ENCODE measurements around the gene RRP1.

The RRP1 gene

DNA sequence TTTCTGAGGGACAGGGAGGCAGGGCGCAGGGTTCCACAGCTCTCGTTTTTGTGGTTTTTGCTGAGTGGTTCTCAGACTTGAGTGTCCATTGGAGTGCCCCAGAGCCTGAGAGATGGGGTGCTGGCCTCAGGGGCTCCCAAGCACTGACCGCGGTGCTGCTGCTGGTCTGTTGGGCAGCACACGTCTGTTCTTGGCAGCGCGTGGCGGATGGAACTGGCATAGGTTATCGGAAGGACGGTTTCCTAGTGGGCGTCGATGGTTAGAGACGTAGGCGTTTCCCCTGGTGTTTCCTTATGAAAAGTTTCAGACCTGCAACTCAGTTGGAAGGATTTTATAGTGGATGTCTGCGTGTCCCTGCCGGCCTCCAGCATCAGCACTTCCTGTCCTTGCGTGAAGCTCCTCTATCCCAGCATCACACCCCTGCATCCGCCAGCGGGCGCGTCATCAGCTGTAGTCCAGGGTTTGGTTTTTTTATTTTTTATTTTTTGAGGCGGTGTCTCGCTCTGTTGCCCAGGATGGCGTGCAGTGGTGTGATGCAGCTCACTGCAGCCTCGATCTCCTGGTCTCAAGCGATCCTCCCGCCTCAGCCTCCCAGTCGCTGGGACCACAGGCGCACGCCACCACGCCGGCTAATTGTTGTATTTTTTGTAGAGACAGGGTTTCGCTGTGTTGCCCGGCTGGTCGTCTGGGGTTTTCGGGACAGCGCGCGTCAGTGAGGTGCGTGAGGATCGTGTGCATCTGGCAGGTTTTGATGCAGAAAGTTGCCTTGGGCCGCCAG, 11.8 kb downstream of the RRP1 start:
- no peak for DNase-seq (ENCODE audit: low read depth in 2 of 2)

DNA sequence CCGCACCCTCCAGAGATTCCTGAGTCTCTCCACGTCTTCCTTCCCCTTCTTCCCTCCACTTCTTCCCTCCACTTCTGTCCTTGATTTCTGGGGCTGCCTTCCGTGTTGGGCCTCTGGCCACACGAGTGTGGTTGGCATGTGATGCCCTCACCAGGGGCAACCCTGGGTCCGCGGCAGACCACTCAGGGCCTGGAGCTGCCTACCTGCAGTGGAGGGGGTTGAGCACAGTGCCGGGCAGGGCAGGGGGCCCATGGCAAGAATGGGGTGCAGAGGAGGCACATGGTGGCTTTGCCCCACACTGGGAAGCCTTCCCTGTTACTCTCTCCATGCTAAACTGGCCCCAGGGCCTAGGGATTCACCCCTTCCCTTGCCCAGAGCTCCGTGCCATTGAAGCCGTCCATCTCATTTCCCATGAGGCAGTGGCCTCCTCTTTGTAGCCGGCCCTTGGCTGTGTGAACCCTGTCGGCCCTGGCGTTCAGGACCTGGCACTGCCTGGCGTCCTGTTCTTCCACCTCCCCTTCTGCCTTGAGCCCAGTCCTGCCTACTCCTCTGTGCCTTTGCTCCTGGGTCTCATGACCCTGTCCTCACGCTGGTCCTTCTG, 13.4 kb downstream of the RRP1 start:
- no peak for DNase-seq (ENCODE audit: low read depth in 2 of 2)

DNA sequence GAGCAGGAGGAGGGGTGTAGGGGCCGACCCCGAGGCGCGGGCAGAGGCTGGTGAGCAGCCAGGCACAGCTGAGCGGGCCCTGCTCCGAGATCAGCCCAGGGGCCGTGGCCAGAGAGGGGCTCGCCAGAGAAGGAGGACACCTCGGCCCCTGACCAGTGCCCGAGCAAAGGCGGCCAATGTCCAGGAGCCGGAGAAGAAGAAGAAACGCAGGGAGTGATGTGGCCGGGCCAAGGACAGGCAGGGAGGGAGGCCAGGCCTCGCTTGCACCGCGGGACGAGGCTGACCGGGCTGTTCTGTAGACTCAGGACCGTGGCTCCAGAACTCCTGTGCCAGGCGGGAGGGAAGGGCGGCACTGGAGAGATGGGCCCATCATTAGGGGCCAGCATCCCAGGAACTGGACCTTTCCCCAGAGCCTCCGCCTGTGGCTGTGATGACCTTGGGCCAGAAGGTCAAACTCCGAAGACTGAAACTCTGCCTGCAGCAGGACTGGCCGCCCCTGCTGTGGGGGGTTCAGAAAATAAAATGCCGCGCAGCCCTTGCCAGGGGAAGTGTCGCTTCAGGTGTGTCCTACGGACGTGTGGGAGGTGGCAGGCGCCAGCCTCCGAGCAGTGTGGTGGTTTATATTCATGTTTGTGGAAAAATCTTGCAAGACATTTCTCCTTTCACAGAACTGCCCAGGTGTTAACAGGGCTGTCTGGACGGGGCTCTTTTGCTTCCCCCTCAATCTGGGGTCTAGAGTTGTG, 14.4 kb downstream of the RRP1 start:
- no peak for DNase-seq (ENCODE audit: low read depth in 2 of 2)

DNA sequence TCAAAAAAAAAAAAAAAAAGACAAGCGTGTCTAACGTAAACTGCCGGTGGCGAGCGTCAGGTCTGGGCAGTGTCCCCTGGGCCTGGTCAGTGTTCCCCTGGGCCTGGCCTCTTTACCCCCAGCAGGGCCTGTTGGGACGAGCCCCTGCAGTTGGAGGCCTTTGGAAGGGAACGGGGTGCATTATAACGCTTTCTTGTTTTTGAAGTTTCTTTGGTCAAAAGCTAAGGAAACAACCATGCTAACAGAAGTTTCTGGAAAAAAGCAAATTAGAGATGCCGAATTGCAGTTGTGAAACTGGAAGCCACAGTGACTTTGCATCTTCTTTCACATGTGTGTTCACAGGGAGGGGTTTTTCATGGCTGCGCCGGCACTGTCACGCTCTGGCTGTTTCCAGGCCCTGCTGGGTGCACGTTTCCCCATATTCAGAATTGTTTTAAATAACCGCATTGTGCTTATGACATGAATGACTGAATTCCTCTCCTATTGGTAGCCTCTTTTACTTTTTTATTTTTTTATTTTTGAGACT, 16.0 kb downstream of the RRP1 start:
- no peak for DNase-seq (ENCODE audit: low read depth in 2 of 2)

DNA sequence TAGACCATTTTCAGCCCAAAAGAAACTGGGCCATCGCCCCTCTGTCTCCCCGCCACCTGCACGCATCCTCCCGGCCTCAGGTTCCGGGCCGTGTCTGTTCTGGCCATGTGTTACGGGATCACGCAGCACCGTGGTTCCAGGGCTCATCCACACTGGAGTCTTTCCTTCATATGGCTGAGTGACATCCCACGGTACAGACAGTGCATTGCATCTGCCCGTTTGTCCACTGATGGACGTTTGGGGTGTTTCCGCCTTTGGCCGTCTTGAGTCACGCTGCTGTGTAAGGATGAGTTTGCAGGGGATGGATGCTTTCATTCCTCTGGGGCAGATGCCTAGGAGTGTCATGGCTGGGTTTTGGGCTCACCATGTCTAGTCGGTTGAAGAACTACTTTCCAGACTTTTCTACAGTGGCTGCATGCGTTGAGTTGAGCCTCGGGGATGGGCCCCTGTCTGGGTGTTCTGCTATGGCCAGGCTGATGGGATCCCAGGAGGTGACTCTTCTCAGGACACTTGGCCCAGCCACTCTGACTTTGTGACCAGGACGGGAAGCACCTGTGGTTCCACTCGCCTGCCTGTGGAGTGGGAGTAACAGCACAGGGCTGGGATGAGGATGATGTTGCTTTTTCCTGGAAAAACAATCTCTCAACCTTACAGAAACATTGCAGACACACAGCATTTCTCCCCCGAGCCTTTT, 16.8 kb downstream of the RRP1 start:
- no peak for DNase-seq (ENCODE audit: low read depth in 2 of 2)

DNA sequence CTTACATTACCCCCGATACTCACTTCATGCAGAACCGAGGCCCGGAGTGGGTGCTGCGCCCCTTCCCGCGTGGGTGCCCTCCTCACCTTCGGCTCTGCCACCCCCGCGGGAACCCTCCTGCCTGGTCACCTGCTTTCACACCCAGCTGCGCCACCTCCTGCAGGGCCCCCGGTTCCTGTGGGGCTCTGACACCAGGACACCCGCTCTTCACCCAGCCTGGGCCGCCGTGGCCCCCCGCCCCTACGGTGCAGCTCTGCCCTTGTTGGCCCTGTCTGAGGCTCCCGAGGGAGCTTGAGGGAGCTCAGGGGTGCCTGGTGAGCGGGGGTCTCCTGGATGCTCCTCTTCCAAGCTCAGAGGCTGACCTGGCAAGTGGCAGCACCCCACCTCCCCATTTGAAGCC, 19.0 kb downstream of the RRP1 start:
- no peak for DNase-seq (ENCODE audit: low read depth in 2 of 2)

DNA sequence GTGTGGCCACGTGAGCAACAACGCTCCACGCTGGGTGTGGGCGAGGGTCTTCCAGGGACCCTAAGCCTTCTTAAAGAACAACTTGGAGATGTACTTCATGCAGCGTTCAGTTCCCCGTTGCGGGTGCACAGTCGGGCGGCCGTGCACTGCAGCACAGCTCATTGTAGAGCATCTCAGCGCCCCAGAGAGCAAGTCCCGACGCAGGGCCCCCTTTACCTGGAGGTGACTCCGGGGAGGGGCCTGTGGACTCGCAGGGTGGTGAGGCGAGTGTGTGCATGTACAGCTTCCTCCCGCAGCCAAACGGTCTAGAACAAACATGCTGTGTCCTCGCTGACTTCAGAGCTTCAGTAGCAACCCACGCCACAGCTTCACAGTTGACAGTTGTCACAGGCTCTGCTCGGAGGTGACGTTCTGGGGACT, 19.5 kb downstream of the RRP1 start:
- no peak for DNase-seq (ENCODE audit: low read depth in 2 of 2)

DNA sequence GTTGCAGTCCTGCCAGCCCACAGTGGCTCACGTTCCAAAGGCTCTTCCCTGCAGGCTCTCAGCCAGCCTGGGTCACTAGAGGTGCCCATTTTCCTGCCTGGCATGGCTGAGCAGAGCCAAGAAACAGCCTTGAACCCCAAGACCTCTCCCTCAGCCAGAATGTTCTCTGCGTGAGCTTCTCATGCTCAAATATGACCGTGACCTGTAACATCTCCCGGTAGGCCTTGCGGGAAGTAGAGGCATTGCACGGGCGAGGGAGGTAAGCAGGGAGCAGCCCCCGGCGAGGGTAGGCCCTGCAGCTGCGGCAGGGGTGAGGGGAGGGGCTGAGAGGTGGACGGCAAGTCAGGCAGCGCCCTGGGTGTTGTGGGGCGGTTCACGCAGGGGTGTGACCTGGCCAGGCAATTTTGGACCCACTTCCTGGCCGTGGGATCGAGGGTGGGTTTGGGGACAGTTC, 20.0 kb downstream of the RRP1 start:
- DNase-seq (ENCODE audit: low read depth in 2 of 2) = no peak

DNA sequence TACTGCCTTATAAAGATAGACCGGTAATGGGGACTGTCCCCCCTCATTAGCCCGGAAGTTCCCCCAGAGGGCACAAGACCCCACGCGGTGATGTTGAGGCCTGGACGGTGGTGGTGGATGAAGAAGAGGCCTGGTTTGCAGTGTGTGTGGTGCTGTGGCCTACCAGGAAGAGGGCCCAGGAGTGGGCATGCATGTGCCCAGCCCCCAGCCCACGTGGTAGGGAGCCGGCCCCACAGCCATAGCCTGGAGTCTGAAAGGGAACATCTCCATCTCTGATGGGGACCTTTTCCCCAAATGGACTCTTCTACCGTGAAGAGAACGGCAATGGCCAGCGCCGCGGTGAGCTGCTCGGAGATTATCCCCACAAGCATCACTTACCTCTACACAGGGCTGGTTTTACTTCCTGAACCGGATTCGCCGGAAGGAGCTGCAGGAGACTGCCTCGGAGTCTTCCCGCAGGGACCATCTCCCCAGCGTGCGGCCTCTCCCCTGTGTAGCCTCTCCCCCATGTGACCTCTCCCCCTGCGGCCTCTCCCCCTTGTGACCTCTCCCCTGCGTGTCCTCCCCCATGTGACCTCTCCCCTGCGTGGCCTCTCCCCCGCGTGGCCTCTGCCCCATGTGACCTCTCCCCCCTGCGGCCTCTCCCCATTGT, 20.6 kb downstream of the RRP1 start:
- DNase-seq (ENCODE audit: low read depth in 2 of 2) = no peak

DNA sequence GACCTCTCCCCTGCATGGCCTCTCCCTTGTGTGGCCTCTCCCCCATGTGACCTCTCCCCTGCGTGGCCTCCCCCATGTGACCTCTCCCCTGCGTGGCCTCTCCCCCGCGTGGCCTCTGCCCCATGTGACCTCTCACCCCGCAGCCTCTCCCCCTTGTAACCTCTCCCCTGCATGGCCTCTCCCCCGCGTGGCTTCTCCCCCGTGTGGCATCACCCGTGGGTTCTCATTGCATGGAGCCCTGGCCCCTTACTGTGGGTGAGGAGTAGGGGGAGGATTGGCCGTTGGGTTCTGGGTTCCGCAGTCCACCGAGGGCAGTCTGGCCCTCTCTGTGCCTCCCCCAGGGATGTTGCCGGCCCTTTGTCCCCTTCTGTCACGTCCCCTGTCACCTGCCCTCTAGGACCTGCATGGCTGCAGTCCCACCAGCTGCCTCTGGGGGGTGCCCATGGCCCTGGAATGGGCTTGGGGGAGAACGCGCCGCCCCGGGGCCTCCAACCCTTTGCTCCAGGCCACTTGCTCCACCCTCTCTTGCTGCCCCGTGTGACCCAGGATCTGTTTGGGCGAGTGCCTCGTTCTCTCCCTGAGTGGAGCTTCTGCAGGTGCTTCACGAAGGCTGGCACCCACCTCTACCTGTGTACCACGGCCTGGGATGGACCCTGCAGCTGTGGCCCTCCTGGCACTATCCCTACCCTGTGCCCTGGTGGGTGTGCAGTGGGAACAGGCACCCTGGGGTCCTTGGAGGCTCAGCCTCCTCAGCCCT, 21.3 kb downstream of the RRP1 start:
- DNase-seq (ENCODE audit: low read depth in 2 of 2) = peak; percentile 78 to 82

DNA sequence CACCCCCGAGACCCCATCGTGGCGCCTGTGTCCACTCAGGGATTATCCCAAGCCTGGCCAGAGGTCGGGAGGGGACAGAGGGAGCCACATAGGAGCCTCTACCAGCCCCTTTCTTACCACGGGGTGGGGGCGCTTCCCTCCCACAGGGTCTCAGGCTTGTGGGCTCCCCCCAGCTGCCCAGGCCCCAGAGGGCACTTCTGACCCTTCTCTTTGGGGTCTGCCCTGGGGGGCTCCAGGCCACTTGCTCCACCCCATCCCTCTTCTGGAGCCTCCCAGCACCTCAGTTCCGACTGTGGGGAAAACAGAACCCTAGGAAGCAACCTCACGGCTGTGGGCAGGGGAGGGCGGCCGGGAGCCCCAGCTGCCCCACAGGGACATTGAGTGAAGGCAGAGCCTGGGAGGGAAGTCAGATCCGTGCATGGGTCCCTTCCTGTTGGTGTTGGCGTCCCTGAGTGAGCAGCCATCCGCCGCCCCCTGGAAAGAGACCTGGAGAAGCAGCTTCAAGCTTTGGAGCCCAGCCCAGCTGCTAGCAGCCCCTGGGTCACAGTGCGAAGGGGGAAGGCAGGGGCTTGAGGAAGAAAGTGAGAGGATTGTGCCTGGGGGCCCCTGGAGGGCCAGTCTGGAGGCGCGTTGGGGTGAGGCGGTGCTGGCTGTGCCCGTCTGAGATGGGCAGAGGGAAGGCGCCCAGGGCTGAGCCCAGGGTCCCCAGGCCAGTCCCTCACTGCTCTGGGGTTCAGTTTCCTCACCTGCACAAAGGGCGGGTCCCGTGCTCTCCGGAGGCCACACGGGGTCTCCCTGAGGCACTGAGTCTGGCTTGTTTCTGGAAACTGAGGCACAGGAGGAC, 22.1 kb downstream of the RRP1 start:
- no peak for DNase-seq (ENCODE audit: low read depth in 2 of 2)

DNA sequence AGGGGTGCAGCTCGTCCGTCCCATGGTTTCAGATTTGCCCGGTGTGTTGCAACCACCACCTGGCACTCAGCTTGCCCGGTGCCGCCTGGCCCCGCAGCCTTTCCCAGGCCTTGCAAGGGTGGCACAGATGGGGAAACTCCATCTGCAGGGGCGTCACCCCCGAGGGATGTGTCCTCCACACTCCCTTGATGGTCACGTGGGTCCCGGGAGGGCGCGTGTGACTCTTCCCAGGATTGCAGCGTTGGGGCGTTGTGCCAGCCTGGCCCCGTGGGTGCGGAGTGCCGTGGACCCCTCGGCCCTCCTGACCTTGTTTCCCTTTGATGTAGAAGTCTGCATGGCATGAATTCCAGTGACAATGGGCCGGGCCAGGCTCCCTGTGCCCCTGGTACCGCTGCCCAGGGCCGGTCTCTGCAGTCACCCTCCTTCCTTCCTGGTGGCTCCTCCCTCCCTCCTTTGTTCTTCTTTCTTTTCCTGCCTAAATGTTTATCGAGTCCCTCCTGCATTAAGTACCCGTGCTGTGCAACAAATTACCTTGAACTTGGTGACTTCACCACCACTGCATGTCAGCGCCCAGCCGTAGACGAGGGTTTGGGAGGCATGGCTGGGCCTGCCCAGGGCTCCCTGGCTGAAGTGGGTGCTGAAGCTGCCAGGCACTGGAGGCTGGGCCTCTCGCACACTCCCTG, 22.9 kb downstream of the RRP1 start:
- no peak for DNase-seq (ENCODE audit: low read depth in 2 of 2)

DNA sequence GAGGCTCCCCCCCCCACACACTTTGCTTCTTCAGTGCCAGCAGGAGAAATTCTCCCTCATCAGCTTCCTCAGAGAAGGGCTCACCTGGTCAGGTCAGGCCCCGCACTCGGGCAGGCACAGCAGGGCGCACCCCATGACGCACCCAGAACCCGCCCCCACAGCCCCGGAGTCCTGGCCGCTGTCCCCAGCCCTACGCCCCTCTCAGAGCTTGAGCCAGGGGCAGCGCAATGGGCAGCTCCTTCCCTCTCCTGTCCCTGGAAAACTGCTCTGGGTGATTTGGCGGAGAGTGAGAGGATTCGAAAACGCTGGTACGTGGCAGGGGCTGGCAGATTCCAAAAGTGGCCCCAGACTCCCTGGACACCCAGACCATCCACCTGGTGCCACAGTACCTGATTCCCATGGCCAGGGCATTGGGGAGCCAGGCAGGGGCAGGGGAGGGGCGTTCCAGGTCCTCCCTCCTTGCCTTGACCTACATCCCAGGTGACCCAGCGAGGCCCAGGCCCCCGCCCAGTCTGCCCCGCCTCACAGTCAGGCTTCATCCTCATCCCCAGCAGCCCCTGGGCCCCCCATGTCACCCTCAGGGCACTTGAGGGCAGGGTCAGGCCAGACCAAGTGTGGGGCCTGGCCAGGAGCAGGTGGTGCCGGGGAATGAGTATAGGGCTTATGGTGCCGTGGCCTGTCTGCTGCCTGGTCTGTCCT, 23.7 kb downstream of the RRP1 start:
- DNase-seq (ENCODE audit: low read depth in 2 of 2) = no peak

DNA sequence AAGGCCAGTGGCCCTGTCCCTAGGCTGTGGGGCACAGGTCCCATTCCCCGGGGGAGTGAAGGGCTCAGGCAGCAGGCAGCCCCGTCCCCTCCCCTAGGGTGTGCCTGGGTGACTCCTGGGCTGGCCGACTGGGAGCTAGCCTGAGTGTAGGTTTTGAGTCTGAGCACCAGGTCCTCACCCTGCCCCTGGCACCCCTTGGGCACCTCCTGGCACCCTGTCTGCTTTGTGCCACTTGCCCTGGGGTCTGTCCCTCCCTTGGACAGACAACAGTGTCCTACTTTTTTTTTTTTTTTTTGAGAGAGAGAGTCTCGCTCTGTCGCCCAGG, 24.2 kb downstream of the RRP1 start:
- DNase-seq (ENCODE audit: low read depth in 2 of 2) = no peak

DNA sequence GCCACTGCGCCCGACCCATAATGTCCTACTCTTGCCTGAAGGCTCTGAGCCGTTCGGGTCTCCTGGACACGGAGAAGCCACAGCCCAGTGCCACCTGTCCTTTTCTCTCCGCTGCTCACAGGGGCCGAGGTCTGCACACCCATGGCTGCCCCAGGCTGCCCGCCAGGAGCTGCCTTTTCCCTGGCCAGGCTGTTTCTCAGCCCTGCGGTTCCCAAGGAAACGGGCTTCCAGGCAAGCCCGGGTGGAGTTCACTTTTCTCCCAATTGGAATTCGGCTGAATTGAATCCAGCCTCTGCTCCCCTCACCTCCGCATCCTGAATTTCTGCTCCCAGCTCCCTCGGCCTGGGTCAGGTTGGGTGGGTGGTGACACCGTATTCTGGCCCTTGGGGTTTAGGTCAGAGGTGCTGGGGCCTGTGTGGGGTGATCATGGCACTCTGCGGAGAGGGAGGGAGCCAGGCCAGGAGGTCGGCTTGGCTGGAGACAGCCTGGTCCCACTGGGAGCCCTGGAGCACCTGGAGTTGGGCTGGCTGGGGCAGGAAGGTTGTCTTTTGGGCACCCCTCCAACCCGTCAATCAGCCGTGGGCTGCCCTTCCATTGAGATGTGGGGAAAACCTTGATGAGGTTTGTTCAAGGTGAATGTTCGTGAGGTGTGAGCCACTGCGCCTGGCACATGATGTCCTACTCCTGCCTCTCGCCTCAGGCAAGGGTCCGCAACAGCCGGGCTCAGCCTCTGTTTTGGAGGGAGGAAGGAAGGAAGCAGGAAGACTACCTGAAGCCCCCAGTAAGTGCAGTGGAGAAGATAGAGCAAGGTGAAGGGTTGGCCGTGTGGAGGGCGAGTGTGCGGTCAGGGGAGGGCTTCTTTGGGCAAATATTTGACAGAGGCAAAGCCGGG, 25.1 kb downstream of the RRP1 start:
- DNase-seq (ENCODE audit: low read depth in 2 of 2) = no peak

DNA sequence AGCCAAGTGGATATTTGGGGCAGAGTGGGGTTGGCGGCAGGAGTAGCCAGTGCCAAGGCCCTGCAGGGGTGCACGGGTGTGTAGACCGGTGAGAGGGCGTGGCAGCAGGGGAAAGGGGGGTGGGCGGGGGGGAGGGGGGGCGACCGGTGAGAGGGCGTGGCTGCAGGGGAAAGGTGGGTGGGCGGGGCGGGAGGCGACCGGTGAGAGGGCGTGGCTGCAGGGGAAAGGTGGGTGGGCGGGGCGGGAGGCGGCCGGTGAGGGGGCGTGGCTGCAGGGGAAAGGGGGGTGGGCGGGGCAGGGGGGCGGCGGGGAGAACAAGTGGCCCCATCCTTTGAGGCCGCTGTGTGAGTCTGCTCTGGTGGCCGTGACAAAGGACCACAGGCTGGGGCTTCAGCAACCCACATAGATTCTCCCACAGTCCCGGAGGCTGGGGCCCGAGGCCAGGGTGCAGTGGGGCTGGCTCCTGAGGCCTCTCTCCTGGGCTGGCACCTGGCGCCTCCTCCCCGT, 25.8 kb downstream of the RRP1 start:
- DNase-seq (ENCODE audit: low read depth in 2 of 2) = no peak

DNA sequence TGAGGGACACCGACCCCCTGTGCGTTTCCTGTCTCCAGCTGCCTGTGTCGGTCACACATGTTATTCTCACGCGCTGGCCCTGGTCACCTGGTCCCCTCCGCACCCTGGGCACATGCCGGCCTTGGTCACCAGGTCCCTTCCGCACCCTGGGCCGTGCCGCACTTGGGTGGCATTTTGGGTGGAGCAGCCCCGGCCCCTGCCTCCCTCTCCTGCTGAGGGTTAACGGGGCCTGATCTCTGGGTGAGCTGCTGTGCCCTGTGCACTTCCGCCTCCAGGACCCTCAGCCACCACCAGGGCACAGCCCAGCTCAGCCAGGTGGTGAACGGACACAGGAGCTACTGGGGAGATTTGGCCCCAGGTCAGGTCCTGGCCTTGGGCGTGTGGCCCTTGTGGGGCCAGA, 26.6 kb downstream of the RRP1 start:
- no peak for DNase-seq (ENCODE audit: low read depth in 2 of 2)
